PC-3 (cell line): ENCODE results near the gene PRKAR1B.

Experiments
- CTCF ChIP-seq: fragments of 300-600 bp; sonication (generic); conservative IDR thresholded peaks from 2 replicates; pipeline ENCODE4 v1.5.1; 2017; ENCODE audit warnings: antibody characterized with exemption, low read depth, mild to moderate bottlenecking, low read length
- EZH2 ChIP-seq: fragments of 300-600 bp; sonication (generic); IDR thresholded peaks from one replicate; pipeline ENCODE4 v1.6.1; 2017; ENCODE audit warnings: antibody characterized with exemption, mild to moderate bottlenecking, low read length; ENCODE audit not compliant: unreplicated experiment
- EZH2phosphoT487 ChIP-seq: fragments of 300-600 bp; sonication (generic); IDR thresholded peaks from 2 replicates; pipeline ENCODE4 v1.6.1; 2018; ENCODE audit warnings: mild to moderate bottlenecking, antibody characterized with exemption, low read length, borderline replicate concordance

- TF ChIP-seq CTCF (no peak), EZH2 (no peak), EZH2phosphoT487 (no peak)
These were observed 212.2 kb downstream of the PRKAR1B start for GRCh38 chr7:514651-515598.
